Transverse colon (tissue), 4 donors: ENCODE results near the gene DRAM2. TPM values are rescaled to one million over a fixed set of nuclear protein-coding genes. Genes with fewer than 3 reads are reported as not detected.

Experiments
- DNase-seq: peaks from one replicate; pipeline ENCODE4 v3.0.0-alpha.2; 2019
- H3K27ac ChIP-seq, 4 donors: fragments of 200-600 bp; sonication (generic); 2 replicates each; pipeline ENCODE4 v1.5.1; 2016 to 2018; ENCODE audit warnings: inconsistent platforms in 4 of 4
- H3K27me3 ChIP-seq: fragments of 200-600 bp; sonication (generic); 2 replicates; pipeline ENCODE4 v1.5.1; 2017; ENCODE audit warnings: inconsistent platforms
- H3K36me3 ChIP-seq, 4 donors: fragments of 200-600 bp; sonication (generic); 2 replicates each; pipeline ENCODE4 v1.5.1; 2017 to 2019; ENCODE audit warnings: inconsistent platforms in 4 of 4
- H3K4me1 ChIP-seq, 4 donors: fragments of 200-600 bp; sonication (generic); 2 replicates each; pipeline ENCODE4 v1.5.1; 2017 to 2020; ENCODE audit warnings: inconsistent platforms in 4 of 4
- H3K4me3 ChIP-seq, 4 donors: fragments of 200-600 bp; sonication (generic); 1 replicate in 1 of 4; 2 replicates in 3 of 4; pipeline versions ENCODE4 v1.5.1 to v1.6.1; 2017 to 2019; ENCODE audit warnings: inconsistent platforms in 4 of 4
- H3K9me3 ChIP-seq, 2 donors: fragments of 200-600 bp; sonication (generic); 2 replicates each; pipeline ENCODE4 v1.5.1; 2017 to 2019; ENCODE audit warnings: inconsistent platforms in 2 of 2
- CTCF ChIP-seq, 5 experiments: fragments of 200-600 bp in 3 of 5; fragments of 450-650 bp in 2 of 5; sonication (generic) in 3 of 5; IDR thresholded peaks; 1 replicate in 2 of 5; 2 replicates in 3 of 5; pipeline ENCODE4 v1.5.1; 2016 to 2017; ENCODE audit warnings: antibody characterized with exemption in 5 of 5, inconsistent platforms in 3 of 5, mild to moderate bottlenecking in 2 of 5, moderate library complexity in 1 of 5
- EP300 ChIP-seq: sonication (generic); formaldehyde crosslinking; IDR thresholded peaks from one replicate; pipeline ENCODE4 v1.6.1; 2017; ENCODE audit warnings: antibody characterized with exemption, low read depth
- POLR2A ChIP-seq: fragments of 450-650 bp; IDR thresholded peaks from one replicate; pipeline ENCODE4 v1.6.1; 2016; ENCODE audit warnings: antibody characterized with exemption, mild to moderate bottlenecking, moderate library complexity
- POLR2AphosphoS5 ChIP-seq, 3 donors: sonication (generic); formaldehyde crosslinking; IDR thresholded peaks; one replicate each; pipeline ENCODE4 v1.6.1; 2016; ENCODE audit warnings: antibody characterized with exemption in 3 of 3
- WGBS, 2 donors: methylation state at CpG; one replicate each; pipeline ENCODE4 v1.1.5; 2018; ENCODE audit warnings: low coverage in 1 of 2; 5-methylcytosine and 5-hydroxymethylcytosine counted together
- in situ Hi-C, 4 donors: fragments of 200-750 bp; cut with MboI; loops; one replicate each; pipeline versions ENCODE4 v1.15.0 to v1.15.1; 2017; ENCODE audit warnings: low sequenced_read_pairs in 3 of 4, low pct_ligation_motif_present in 1 of 4, low pct_unique_long_range_greater_than_20kb in 1 of 4
- intact Hi-C: fragments of 100-400 bp; cut with DNase I; formaldehyde crosslinking; loops from one replicate; pipeline ENCODE4 v1.15.1; 2023; ENCODE audit warnings: low total_unique reads
- total RNA-seq, 4 donors: library from RNA; depleted of rRNA; stranded (reverse); fragments of >200 nt; gene quantifications; one replicate each; pipeline ENCODE4 v1.1.0, GENCODE V29; 2016

DRAM2 gene
- total RNA-seq, 4 donors from 2014 or later, result 36.2 to 116 (median 81.7) TPM

- in situ Hi-C loops, result no loop called here
- intact Hi-C loops, result no loop called here
- H3K36me3 ChIP-seq, result peaks cover 0 to 35% (median 9%) of the 10 kb centered on the region in 4 donors
- H3K27me3 ChIP-seq, result no peaks in the 10 kb centered on the region
- TF ChIP-seq EP300 (no peak), CTCF (IDR thresholded peaks at IDR 0.05) (no peak), POLR2AphosphoS5 (IDR thresholded peaks at IDR 0.05) (no peak), POLR2A (no peak)
- WGBS, 2 donors, result 48 to 49% methylated on average over 3 of the region's 3 CpGs
- H3K9me3 ChIP-seq, result no peaks in the 10 kb centered on the region
- no peak for DNase-seq
- no peak overlapping the region for H3K27ac ChIP-seq
- H3K4me3 ChIP-seq, result no peak overlapping the region
- H3K4me1 ChIP-seq, result peaks cover 0 to 9% (median 0%) of the 10 kb centered on the region in 4 donors
These were observed 11.9 kb upstream of the DRAM2 start for GRCh38 chr1:111151838-111152237.

GRCh38 chr1:111148376-111148881 is 8.5 kb upstream of the DRAM2 start:
- Histone ChIP-seq H3K36me3 (peaks cover 0 to 22% (median 3%) of the 10 kb centered on the region in 4 donors), H3K4me1 (peaks cover 0 to 8% (median 0%) of the 10 kb centered on the region in 4 donors), H3K27me3 (no peaks in the 10 kb centered on the region), H3K27ac (no peak overlapping the region), H3K4me3 (no peak overlapping the region), H3K9me3 (no peaks in the 10 kb centered on the region)
- no peak for DNase-seq
- 75 to 78% methylated on average over 2 of the region's 2 CpGs for WGBS, 2 donors
- in situ Hi-C loops, result no loop called here
- TF ChIP-seq POLR2A (no peak), POLR2AphosphoS5 (IDR thresholded peaks at IDR 0.05) (no peak), CTCF (IDR thresholded peaks at IDR 0.05) (no peak), EP300 (no peak)
- intact Hi-C loops, result no loop called here

GRCh38 chr1:111147948-111148347 is 8.1 kb upstream of the DRAM2 start:
- in situ Hi-C loops (no loop called here), intact Hi-C loops (no loop called here)
- peaks cover 0 to 8% (median 0%) of the 10 kb centered on the region in 4 donors for H3K4me1 ChIP-seq
- H3K27me3 ChIP-seq, result no peaks in the 10 kb centered on the region
- DNase-seq, result no peak
- TF ChIP-seq EP300 (no peak), POLR2AphosphoS5 (IDR thresholded peaks at IDR 0.05) (no peak), POLR2A (no peak), CTCF (IDR thresholded peaks at IDR 0.05) (no peak)
- no peak overlapping the region for H3K27ac ChIP-seq
- WGBS, 2 donors, result 68 to 72% methylated on average over 3 of the region's 3 CpGs
- H3K4me3 ChIP-seq, result no peak overlapping the region
- H3K9me3 ChIP-seq, result no peaks in the 10 kb centered on the region
- peaks cover 0 to 17% (median under 1%) of the 10 kb centered on the region in 4 donors for H3K36me3 ChIP-seq

GRCh38 chr1:111145963-111146768 is 6.3 kb upstream of the DRAM2 start:
- in situ Hi-C loops (no loop called here), intact Hi-C loops (no loop called here)
- no peak overlapping the region for H3K27ac ChIP-seq
- TF ChIP-seq EP300, result no peak
- TF ChIP-seq CTCF (IDR thresholded peaks at IDR 0.05), result no peak
- no peak for TF ChIP-seq POLR2A
- no peak for TF ChIP-seq POLR2AphosphoS5 (IDR thresholded peaks at IDR 0.05)
- H3K9me3 ChIP-seq, result no peaks in the 10 kb centered on the region
- no peaks in the 10 kb centered on the region for H3K27me3 ChIP-seq
- DNase-seq, result no peak
- peaks cover 0 to 17% (median 0%) of the 10 kb centered on the region in 4 donors for H3K36me3 ChIP-seq
- peaks cover 0 to 18% (median 12%) of the 10 kb centered on the region in 4 donors for H3K4me1 ChIP-seq
- H3K4me3 ChIP-seq, result no peak overlapping the region
